Uterus (tissue), 2 donors: ENCODE data around the gene ASNSD1.

Source experiments
- CTCF ChIP-seq, 4 experiments: fragments of 200-600 bp in 2 of 4; fragments of 450-650 bp in 2 of 4; sonication (generic) in 2 of 4; IDR thresholded peaks; one replicate each; pipeline ENCODE4 v1.5.1; 2016 to 2019; ENCODE audit warnings: antibody characterized with exemption in 4 of 4, mild to moderate bottlenecking in 2 of 4, moderate library complexity in 1 of 4
- POLR2A ChIP-seq, 2 donors: fragments of 450-650 bp; IDR thresholded peaks; one replicate each; pipeline ENCODE4 v1.6.1; 2016; ENCODE audit warnings: antibody characterized with exemption in 2 of 2, mild to moderate bottlenecking in 1 of 2, moderate library complexity in 1 of 2

DNA sequence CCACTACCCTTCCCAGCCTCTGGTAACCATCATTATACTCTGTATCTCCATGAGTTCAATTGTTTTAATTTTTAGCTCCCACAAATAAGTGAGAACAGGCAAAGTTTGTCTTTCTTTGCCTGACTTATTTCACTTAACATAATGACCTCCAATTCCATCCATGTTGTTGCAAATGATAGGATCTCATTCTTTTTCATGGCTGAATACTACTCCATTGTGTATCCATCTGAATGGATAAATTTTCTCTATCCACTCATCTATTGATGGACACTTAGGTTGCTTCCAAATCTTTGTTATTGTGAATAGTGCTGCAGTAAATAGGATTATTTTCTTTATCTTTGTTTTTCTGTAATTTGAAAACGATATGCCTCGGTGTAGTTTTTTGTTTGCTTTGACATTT, 39.4 kb downstream of the ASNSD1 start:
- TF ChIP-seq CTCF (IDR thresholded peaks at IDR 0.05) (no peak), POLR2A (IDR thresholded peaks at IDR 0.05) (no peak)
